K562 (cell line): ENCODE data around the gene RGS12. TPM values are rescaled to one million over a fixed set of nuclear protein-coding genes. Genes with fewer than 3 reads are reported as not detected.
A peak's percentile ranks its signal among the peaks of the same experiment; 100 is the strongest.

Experiments
- ATAC-seq: fragments of 200-7000 bp; cut with Tn5 transposase; 3 replicates; pipeline ENCODE4 v1.9.1; 2020; ENCODE audit warnings: moderate library complexity
- BruUV-seq: library from RNA; stranded (reverse); fragments of 400-500 nt; replicated peaks from 2 replicates; lab custom pipeline; 2021; lab: Mats Ljungman, UMichigan
- CTCF ChIA-PET: fragments of 300-600 bp; formaldehyde crosslinking; extraction: SDS; loops from one replicate; lab custom pipeline; 2021; ENCODE audit warnings: low intra/inter-chr PET ratio; lab: Yijun Ruan, JAX
- POLR2A ChIA-PET: fragments of 300-600, 350-650 bp; sonication (Branson Sonifier 250); formaldehyde crosslinking; extraction: SDS; loops from one replicate; lab custom pipeline; 2021; ENCODE audit warnings: antibody characterized with exemption, inconsistent platforms; lab: Yijun Ruan, JAX
- DNase-seq, 4 experiments: peaks; one replicate each; pipeline versions ENCODE4 v3.0.0 to v3.0.0-alpha.2; 2011 to 2018; ENCODE audit warnings: low spot score in 3 of 4, mixed read lengths in 3 of 4; ENCODE audit errors: extremely low read depth in 1 of 4
- FAIRE-seq: peaks from 2 replicates; lab custom pipeline; 2011; peaks lifted over from hg19 to GRCh38; lab: Jason Lieb, UNC
- H2AFZ ChIP-seq: 2 replicates; pipeline ENCODE4 v1.6.0; 2011; ENCODE audit warnings: low read depth, low read length, control low read depth, inconsistent platforms
- H3K27ac ChIP-seq: fragments of 200-600 bp; 3 replicates; pipeline ENCODE4 v1.8.0; 2011; ENCODE audit warnings: low read depth, mild to moderate bottlenecking, control low read depth, inconsistent platforms, low read length, moderate library complexity, mixed read lengths; ENCODE audit errors: extremely low read depth
- H3K27me3 ChIP-seq, 2 experiments: fragments of 300-600 bp in 1 of 2; 2 replicates in 1 of 2; 3 replicates in 1 of 2; pipeline versions ENCODE4 v1.6.0 to v1.8.0; 2011; ENCODE audit warnings: inconsistent platforms in 2 of 2, low read length in 2 of 2, mild to moderate bottlenecking in 1 of 2, mixed read lengths in 1 of 2, moderate library complexity in 1 of 2; ENCODE audit not compliant: control insufficient read depth in 2 of 2, insufficient read depth in 2 of 2
- H3K36me3 ChIP-seq: fragments of 300-600 bp; 3 replicates; pipeline ENCODE4 v1.8.0; 2011; ENCODE audit warnings: mild to moderate bottlenecking, low read length, inconsistent platforms; ENCODE audit not compliant: control insufficient read depth, insufficient read depth
- H3K4me1 ChIP-seq, 2 experiments: fragments of 200-600 bp in 1 of 2; replicated peaks in 1 of 2; 2 replicates in 1 of 2; 3 replicates in 1 of 2; pipeline versions ENCODE4 v1.5.1 to v1.8.0; 2011; ENCODE audit warnings: inconsistent platforms in 2 of 2, low read length in 2 of 2, mild to moderate bottlenecking in 1 of 2, mixed read lengths in 1 of 2, moderate library complexity in 1 of 2; ENCODE audit not compliant: control insufficient read depth in 2 of 2, insufficient read depth in 2 of 2
- H3K4me2 ChIP-seq: 2 replicates; pipeline ENCODE4 v1.6.1; 2011; ENCODE audit warnings: low read length, control low read depth, inconsistent platforms, mixed read lengths; ENCODE audit not compliant: insufficient read depth
- H3K4me3 ChIP-seq: fragments of 200-600 bp; sonication (generic), shearing (Covaris generic); 2 replicates; pipeline ENCODE4 v1.5.1; 2016; ENCODE audit warnings: control low read depth, inconsistent platforms
- H3K79me2 ChIP-seq: fragments of 200-600 bp; 3 replicates; pipeline ENCODE4 v1.8.0; 2011; ENCODE audit warnings: low read length, inconsistent platforms; ENCODE audit not compliant: control insufficient read depth, insufficient read depth
- H3K9ac ChIP-seq, 2 experiments: 2 replicates each; pipeline versions ENCODE4 v1.6.0 to v1.6.1; 2011; ENCODE audit warnings: low read depth in 2 of 2, low read length in 2 of 2, control low read depth in 1 of 2, inconsistent platforms in 1 of 2, mild to moderate bottlenecking in 1 of 2, mixed read lengths in 1 of 2; ENCODE audit not compliant: insufficient read depth in 1 of 2
- H3K9me1 ChIP-seq: one replicate; pipeline ENCODE4 v1.6.0; 2011; ENCODE audit warnings: inconsistent platforms, mild to moderate bottlenecking, low read length, moderate library complexity; ENCODE audit not compliant: control insufficient read depth, insufficient read depth
- H3K9me3 ChIP-seq: replicated peaks from 2 replicates; pipeline ENCODE4 v1.5.1; 2011; ENCODE audit warnings: low read depth, low read length, inconsistent platforms; ENCODE audit not compliant: control insufficient read depth, insufficient read depth
- H4K20me1 ChIP-seq: replicated peaks from 2 replicates; pipeline ENCODE4 v1.6.1; 2011; ENCODE audit warnings: low read length, inconsistent platforms, mixed read lengths; ENCODE audit not compliant: control insufficient read depth, insufficient read depth
- CEBPZ ChIP-seq: fragments of 150-350 bp; IDR thresholded peaks from 2 replicates; pipeline ENCODE4 v1.6.1; 2014; ENCODE audit warnings: low read depth, mild to moderate bottlenecking, low read length, borderline replicate concordance
- POLR2G ChIP-seq: fragments of 200-400 bp; formaldehyde crosslinking; IDR thresholded peaks from 2 replicates; pipeline ENCODE4 v1.6.1; 2017; ENCODE audit warnings: low read depth, mild to moderate bottlenecking, antibody characterized with exemption, low read length, moderate library complexity
- ZFP91 ChIP-seq: sonication (generic); formaldehyde crosslinking; IDR thresholded peaks from 2 replicates; pipeline ENCODE4 v1.8.0; 2022; ENCODE audit warnings: mild to moderate bottlenecking, missing genetic modification reagents
- WGBS: fragments of 100-300 bp; shearing (Covaris generic); methylation state at CpG from one replicate; pipeline ENCODE4 v1.1.6; 2016; ENCODE audit warnings: low coverage, mixed read lengths; ENCODE audit not compliant: insufficient coverage; ENCODE audit errors: missing lambda C conversion rate; 5-methylcytosine and 5-hydroxymethylcytosine counted together
- in situ Hi-C: fragments of 300-500 bp; cut with MboI; formaldehyde crosslinking; loops from 4 replicates; pipeline ENCODE4 v1.15.0; 2018; ENCODE audit warnings: inconsistent platforms, mixed read lengths
- intact Hi-C: fragments of 100-400 bp; cut with micrococcal nuclease; formaldehyde crosslinking; loops from 2 replicates; pipeline ENCODE4 v1.14.2; 2022
- polyA plus RNA-seq, 8 experiments: library from polyadenylated mRNA; depleted of rRNA in 4 of 8; stranded (reverse) in 5 of 8; unstranded in 3 of 8; fragments of >200 nt; fragmentation: Nextera tagmentation in 2 of 8; fragmentation: Illumina TruSeq in 1 of 8; extraction: Ambion mirVana in 2 of 8; extraction: Trizol in 1 of 8; gene quantifications; 2 replicates each; pipeline versions ENCODE4 v1.2.1 to v1.2.3, GENCODE V29; 2011 to 2014; ENCODE audit warnings: inconsistent platforms in 1 of 8, missing spikeins in 1 of 8
- total RNA-seq, 7 experiments: library from RNA; depleted of rRNA in 6 of 7; stranded (reverse); fragments of >200 nt in 6 of 7; fragmentation: Illumina TruSeq in 2 of 7; extraction: Trizol in 2 of 7; gene quantifications; 2 replicates each; pipeline versions ENCODE4 v1.2.1 to v1.2.3, GENCODE V29; 2011 to 2021; ENCODE audit warnings: low replicate concordance in 1 of 7

Gene RGS12
- total and polyA plus RNA-seq, 9 of the 15 experiments (the other 6 are each of a cell fraction or from before 2014, with no cell fraction given), result 0.30 to 8.8 (median 5.5) TPM

GRCh38 chr4:3247399-3248177 is 45.2 kb upstream of the RGS12 start:
- DNase-seq (no peak), FAIRE-seq (no peak), ATAC-seq (no peak)
- Histone ChIP-seq H3K27me3 (peaks cover 0 to 5% of the 10 kb centered on the region in 2 experiments; a peak in 2 of 5 replicates), H3K9me1 (no peaks in the 10 kb centered on the region), H3K4me3 (no peak overlapping the region), H3K27ac (no peak overlapping the region), H3K4me2 (no peak overlapping the region), H3K4me1 (peaks cover 4 to 64% of the 10 kb centered on the region in 2 experiments; a peak in 4 of 5 replicates), H3K9me3 (no peaks in the 10 kb centered on the region), H3K9ac (peak overlapping the region in 1 of 2 experiments; percentile 35; a peak in 1 of 4 replicates), H3K79me2 (no peaks in the 10 kb centered on the region), H4K20me1 (peaks cover 4% of the 10 kb centered on the region), H2AFZ (no peak overlapping the region), H3K36me3 (no peaks in the 10 kb centered on the region)
- WGBS, result 45% methylated on average over 20 of the region's 21 CpGs
- in situ Hi-C loops (no loop called here), intact Hi-C loops (no loop called here)
- ChIA-PET POLR2A (interaction anchor here (0.6 to 1.0 kb wide), 2 partner anchors 11 to 186 kb away, joined by 3 read pairs; no protein-coding TSS in a partner anchor), CTCF (no interaction called here)
- TF ChIP-seq CEBPZ (no peak), POLR2G (0 out of 2 replicates have a peak, but pooled peaks have one; percentile 4), ZFP91 (CRISPR knock-in tag) (no peak)
- no TSS peak for BruUV-seq
